Effector memory CD8-positive, alpha-beta T cell (primary cell): ENCODE measurements around the gene PRAMEF14.
"Not testable (repeated sequence)": the region's sequence is repeated elsewhere in the genome, so short reads cannot be mapped to it uniquely, and the experiment has no call there.

Experiments used
- ATAC-seq: fragments of 150-1000 bp; cut with Tn5 transposase; replicated peaks from 2 replicates; pipeline ENCODE4 v1.10.0; 2021; ENCODE audit warnings: mild to moderate bottlenecking, moderate library complexity
- DNase-seq, 3 experiments: peaks; one replicate each; pipeline ENCODE4 v3.0.0; 2021
- H3K27ac Mint-ChIP-seq, 2 donors: one replicate each; pipeline ENCODE4 v1.8.0; 2022; ENCODE audit warnings: mild to moderate bottlenecking in 2 of 2, mixed read lengths in 2 of 2, moderate library complexity in 2 of 2
- H3K27me3 Mint-ChIP-seq, 2 donors: one replicate each; pipeline ENCODE4 v1.8.0; 2022; ENCODE audit warnings: mixed read lengths in 2 of 2
- H3K36me3 Mint-ChIP-seq: one replicate; pipeline ENCODE4 v1.8.0; 2022; ENCODE audit warnings: mild to moderate bottlenecking, moderate library complexity, mixed read lengths; ENCODE audit not compliant: insufficient read depth
- H3K4me1 Mint-ChIP-seq, 2 donors: one replicate each; pipeline ENCODE4 v1.8.0; 2022; ENCODE audit warnings: low read depth in 2 of 2, mixed read lengths in 2 of 2
- H3K4me3 Mint-ChIP-seq, 2 donors: one replicate each; pipeline ENCODE4 v1.8.0; 2022; ENCODE audit warnings: mild to moderate bottlenecking in 2 of 2, mixed read lengths in 2 of 2, moderate library complexity in 2 of 2
- H3K9me3 Mint-ChIP-seq, 2 donors: one replicate each; pipeline ENCODE4 v1.8.0; 2022; ENCODE audit warnings: mixed read lengths in 2 of 2
- total RNA-seq, 9 experiments: gene quantifications; one replicate each; lab custom pipeline; 2026; lab: John Stamatoyannopoulos, UW

PRAMEF14 gene
- 0 reads per million in 9 experiments for total RNA-seq

DNA sequence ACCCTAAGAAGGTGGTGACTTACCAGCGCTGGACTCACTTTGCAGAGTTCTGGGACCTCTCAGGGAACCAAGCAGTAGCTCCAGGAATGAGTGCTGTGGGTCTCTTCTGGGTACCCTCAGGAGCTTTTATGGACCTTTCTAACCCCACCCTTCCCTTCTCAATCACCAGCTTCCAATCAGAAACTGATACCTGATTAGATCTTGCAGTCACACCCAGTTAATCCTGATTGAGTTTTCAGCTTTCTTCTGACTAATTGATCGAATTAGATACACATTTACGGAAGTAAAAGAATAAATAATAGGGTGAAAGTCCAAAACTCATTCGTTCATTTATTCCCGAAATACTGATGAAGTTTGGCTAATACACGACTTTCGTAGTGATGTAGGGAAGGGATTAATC, at the start of gene PRAMEF14:
TSS of gene PRAMEF14 (minus strand) at position 101 of the 400 bp plus-strand sequence. CDS start 1,820 bp downstream, outside the sequence.
- ATAC-seq, H3K27ac Mint-ChIP-seq, H3K36me3 Mint-ChIP-seq, H3K4me3 Mint-ChIP-seq, H3K27me3 Mint-ChIP-seq, DNase-seq, H3K4me1 Mint-ChIP-seq, H3K9me3 Mint-ChIP-seq: not testable (repeated sequence)

- not testable (repeated sequence) for H3K36me3 Mint-ChIP-seq, H3K4me1 Mint-ChIP-seq, H3K27ac Mint-ChIP-seq, ATAC-seq, DNase-seq, H3K4me3 Mint-ChIP-seq, H3K27me3 Mint-ChIP-seq, H3K9me3 Mint-ChIP-seq
Measured at GRCh38 chr1:13395311-13395710, 48.4 kb upstream of the PRAMEF14 start.

GRCh38 chr1:13394761-13395160, 47.8 kb upstream of the PRAMEF14 start:
- not testable (repeated sequence) for H3K9me3 Mint-ChIP-seq, H3K4me3 Mint-ChIP-seq, DNase-seq

DNA sequence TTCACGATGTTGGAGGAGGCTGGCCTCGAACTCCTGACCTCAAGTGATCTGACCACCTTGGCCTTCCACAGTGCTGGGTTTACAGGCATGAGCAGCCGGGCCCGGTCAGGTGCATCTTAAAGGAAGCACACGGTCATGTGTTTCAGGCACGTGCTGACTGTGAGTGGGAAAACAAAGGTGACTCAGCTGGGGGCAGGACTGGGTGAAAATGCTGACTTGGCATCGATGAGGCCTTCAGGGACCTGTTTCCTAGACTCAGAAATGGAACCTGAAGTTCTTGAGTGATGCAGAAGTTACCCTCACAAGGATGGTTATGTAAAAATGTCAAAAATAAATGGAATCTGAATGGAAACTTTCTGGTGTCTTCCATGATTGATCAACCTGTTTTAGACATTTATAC, 46.1 kb upstream of the PRAMEF14 start:
- H3K9me3 Mint-ChIP-seq, H3K27ac Mint-ChIP-seq, H3K4me3 Mint-ChIP-seq, DNase-seq, H3K4me1 Mint-ChIP-seq, H3K36me3 Mint-ChIP-seq, ATAC-seq: not testable (repeated sequence)
- H3K27me3 Mint-ChIP-seq, result peaks cover 9 to 20% of the 10 kb centered on the region in 2 donors

More at GRCh38 chr1:13394761-13395160, 47.8 kb upstream of the PRAMEF14 start:
- H3K36me3 Mint-ChIP-seq, H3K4me1 Mint-ChIP-seq, H3K27ac Mint-ChIP-seq, ATAC-seq: not testable (repeated sequence)
- H3K27me3 Mint-ChIP-seq, result peaks cover 9 to 14% of the 10 kb centered on the region in 2 donors

GRCh38 chr1:13389332-13389731, 42.4 kb upstream of the PRAMEF14 start, which contains the start of gene PRAMEF17:
Gene PRAMEF17, plus strand, starts transcription at chr1:13389632. Its CDS starts 26 bp downstream, at chr1:13389658.
- ATAC-seq, H3K9me3 Mint-ChIP-seq, H3K27ac Mint-ChIP-seq, H3K36me3 Mint-ChIP-seq, DNase-seq, H3K4me1 Mint-ChIP-seq, H3K4me3 Mint-ChIP-seq: not testable (repeated sequence)
- peaks cover 14 to 20% of the 10 kb centered on the region in 2 donors for H3K27me3 Mint-ChIP-seq

DNA sequence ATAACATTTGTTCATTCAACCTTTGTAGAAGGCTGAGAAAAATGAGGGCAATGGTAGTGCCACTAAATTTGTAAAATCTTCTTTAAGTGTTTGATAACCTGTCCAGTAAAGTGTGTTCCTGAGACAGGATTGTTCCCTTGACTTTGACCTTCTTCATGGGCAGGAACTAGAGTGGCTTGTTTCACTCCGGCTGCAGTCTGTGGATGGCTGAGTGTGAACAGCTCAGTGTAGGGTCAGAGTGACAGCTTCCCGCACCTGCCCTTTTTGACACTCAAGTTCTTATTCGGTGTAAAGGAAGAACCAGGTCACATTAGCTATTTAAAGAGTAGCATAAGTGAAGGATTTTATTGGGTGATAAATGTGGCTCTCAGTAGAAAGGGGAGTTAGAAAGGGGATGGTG, 33.4 kb upstream of the PRAMEF14 start:
- not testable (repeated sequence) for ATAC-seq, H3K4me3 Mint-ChIP-seq, DNase-seq, H3K9me3 Mint-ChIP-seq, H3K27me3 Mint-ChIP-seq, H3K36me3 Mint-ChIP-seq, H3K4me1 Mint-ChIP-seq, H3K27ac Mint-ChIP-seq

GRCh38 chr1:13378983-13379382, 32.0 kb upstream of the PRAMEF14 start:
- H3K27me3 Mint-ChIP-seq, H3K36me3 Mint-ChIP-seq, ATAC-seq, H3K4me3 Mint-ChIP-seq, DNase-seq, H3K27ac Mint-ChIP-seq, H3K9me3 Mint-ChIP-seq, H3K4me1 Mint-ChIP-seq: not testable (repeated sequence)

- not testable (repeated sequence) for DNase-seq
Measured at GRCh38 chr1:13368544-13368943, 21.6 kb upstream of the PRAMEF14 start.

DNA sequence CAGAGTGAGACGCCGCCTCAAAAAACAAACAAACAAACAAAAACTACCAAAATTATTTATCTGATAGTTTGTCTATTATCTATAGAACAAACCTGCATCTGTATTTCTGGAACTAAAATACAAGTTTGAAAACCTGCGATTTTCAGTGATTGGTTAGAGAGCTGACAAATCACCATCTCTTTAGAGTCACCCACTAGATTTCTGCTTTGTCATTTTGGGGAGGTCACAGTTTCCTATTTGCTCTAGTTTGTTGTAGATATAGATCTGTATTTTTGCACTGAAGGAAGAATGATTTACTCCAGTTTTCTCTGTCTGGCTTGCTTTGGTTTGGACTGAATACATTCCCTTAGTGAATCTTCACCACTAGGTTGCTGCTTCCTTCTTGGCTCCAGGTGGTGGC, 19.6 kb upstream of the PRAMEF14 start:
- H3K9me3 Mint-ChIP-seq, H3K4me1 Mint-ChIP-seq, ATAC-seq, H3K27ac Mint-ChIP-seq, DNase-seq, H3K4me3 Mint-ChIP-seq, H3K36me3 Mint-ChIP-seq: not testable (repeated sequence)
- peaks cover 12 to 19% of the 10 kb centered on the region in 2 donors for H3K27me3 Mint-ChIP-seq

More at GRCh38 chr1:13368544-13368943, 21.6 kb upstream of the PRAMEF14 start:
- H3K4me1 Mint-ChIP-seq, H3K9me3 Mint-ChIP-seq, ATAC-seq, H3K4me3 Mint-ChIP-seq, H3K36me3 Mint-ChIP-seq, H3K27ac Mint-ChIP-seq: not testable (repeated sequence)
- H3K27me3 Mint-ChIP-seq, result peaks cover 18 to 19% of the 10 kb centered on the region in 2 donors

DNA sequence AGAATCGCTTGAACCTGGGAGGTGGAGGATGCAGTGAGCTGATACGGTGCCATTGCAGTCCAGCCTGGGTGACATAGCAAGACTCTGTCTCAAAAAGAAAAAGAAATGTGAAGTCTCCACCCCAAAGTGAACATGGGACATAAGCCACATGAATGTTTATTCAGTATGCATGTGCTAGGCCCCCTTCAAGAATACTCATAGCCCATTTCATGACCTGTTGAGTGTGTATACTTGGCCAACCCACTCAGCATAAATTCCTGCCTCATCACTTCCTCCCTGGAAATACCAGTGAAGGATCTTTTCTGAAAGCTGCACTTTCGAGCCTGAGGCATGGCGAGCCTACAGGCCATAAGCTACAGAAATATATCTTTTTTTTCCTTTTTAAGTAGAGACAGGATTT, 18.0 kb upstream of the PRAMEF14 start:
- ATAC-seq, DNase-seq, H3K4me3 Mint-ChIP-seq, H3K4me1 Mint-ChIP-seq, H3K36me3 Mint-ChIP-seq, H3K9me3 Mint-ChIP-seq, H3K27ac Mint-ChIP-seq: not testable (repeated sequence)
- H3K27me3 Mint-ChIP-seq, result peaks cover 6 to 11% of the 10 kb centered on the region in 2 donors

DNA sequence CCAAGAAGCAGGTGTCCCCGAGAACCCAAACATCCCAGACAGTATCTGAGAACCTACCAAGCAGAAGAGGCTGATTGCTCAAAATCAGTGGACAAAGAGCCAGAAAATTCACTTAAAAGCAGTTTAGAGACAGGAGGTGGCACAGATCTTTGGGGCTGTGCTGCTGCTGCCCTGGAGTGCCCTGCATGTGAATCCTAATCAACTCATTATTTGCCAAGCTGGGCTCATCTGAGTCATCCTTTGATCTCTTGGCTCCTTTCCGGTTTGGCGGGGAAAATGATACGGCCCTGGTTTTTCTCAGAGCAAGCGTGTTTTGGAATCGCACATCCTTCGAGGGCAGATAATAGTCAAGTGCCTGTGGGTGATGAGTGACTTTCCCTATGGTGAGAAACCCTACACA, 15.4 kb upstream of the PRAMEF14 start:
- not testable (repeated sequence) for H3K9me3 Mint-ChIP-seq, H3K4me1 Mint-ChIP-seq, H3K4me3 Mint-ChIP-seq, H3K27me3 Mint-ChIP-seq, H3K27ac Mint-ChIP-seq, DNase-seq, ATAC-seq, H3K36me3 Mint-ChIP-seq

GRCh38 chr1:13356774-13357173, 9.8 kb upstream of the PRAMEF14 start:
- not testable (repeated sequence) for H3K27me3 Mint-ChIP-seq, H3K27ac Mint-ChIP-seq, H3K36me3 Mint-ChIP-seq, H3K4me3 Mint-ChIP-seq, ATAC-seq, H3K9me3 Mint-ChIP-seq, H3K4me1 Mint-ChIP-seq
- peak; percentile 4 to 11 (median 8) for DNase-seq

DNA sequence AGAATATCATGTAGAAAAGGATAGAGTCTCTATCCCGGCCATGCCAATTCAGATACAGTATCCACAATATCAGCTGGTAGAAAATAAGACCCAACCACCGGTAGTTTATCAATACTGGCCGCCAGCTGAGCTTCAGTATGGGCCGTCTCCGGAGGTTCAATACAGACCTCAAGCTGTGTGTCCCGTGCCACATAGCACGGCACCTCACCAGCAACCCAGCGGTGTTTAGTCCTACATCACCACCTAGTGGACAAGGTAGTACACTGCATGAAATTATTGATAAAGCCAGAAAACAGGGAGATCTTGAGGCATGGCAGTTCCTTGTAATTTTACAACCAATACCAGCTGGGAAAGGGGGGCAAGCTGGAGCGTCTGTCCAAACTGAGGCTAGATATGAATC, 7.5 kb upstream of the PRAMEF14 start:
- H3K27ac Mint-ChIP-seq, ATAC-seq, DNase-seq, H3K4me3 Mint-ChIP-seq, H3K36me3 Mint-ChIP-seq, H3K27me3 Mint-ChIP-seq, H3K4me1 Mint-ChIP-seq, H3K9me3 Mint-ChIP-seq: not testable (repeated sequence)

GRCh38 chr1:13353476-13353875, 6.5 kb upstream of the PRAMEF14 start:
- not testable (repeated sequence) for DNase-seq, ATAC-seq, H3K4me1 Mint-ChIP-seq, H3K27me3 Mint-ChIP-seq, H3K9me3 Mint-ChIP-seq, H3K27ac Mint-ChIP-seq, H3K4me3 Mint-ChIP-seq, H3K36me3 Mint-ChIP-seq

- H3K36me3 Mint-ChIP-seq, DNase-seq, H3K9me3 Mint-ChIP-seq, H3K27ac Mint-ChIP-seq, H3K4me1 Mint-ChIP-seq, H3K4me3 Mint-ChIP-seq, H3K27me3 Mint-ChIP-seq, ATAC-seq: not testable (repeated sequence)
Measured at GRCh38 chr1:13342496-13342895, 4.4 kb downstream of the PRAMEF14 start.
